Smooth muscle cell (in vitro differentiated cells): Measurements from ENCODE around the gene GPR17. TPM values are rescaled to one million over a fixed set of nuclear protein-coding genes. Genes with fewer than 3 reads are reported as not detected.

Experiments
- DNase-seq: peaks from one replicate; lab custom pipeline; 2025; ENCODE audit not compliant: unreplicated experiment; lab: John Stamatoyannopoulos, UW
- H2AFZ ChIP-seq: fragments of 200-600 bp; sonication (generic); 2 replicates; pipeline ENCODE4 v1.6.0; 2016; ENCODE audit warnings: antibody characterized with exemption, low read depth, mild to moderate bottlenecking
- H3F3A ChIP-seq: fragments of 200-600 bp; sonication (generic); 2 replicates; pipeline ENCODE4 v1.6.0; 2017; ENCODE audit warnings: antibody characterized with exemption, low read depth
- H3K27ac ChIP-seq: fragments of 200-600 bp; sonication (generic); 2 replicates; pipeline ENCODE4 v1.5.1; 2016; ENCODE audit warnings: low read depth, mild to moderate bottlenecking
- H3K27me3 ChIP-seq: fragments of 200-600 bp; sonication (generic); 2 replicates; pipeline ENCODE4 v1.6.1; 2016; ENCODE audit warnings: low read depth, mild to moderate bottlenecking
- H3K36me3 ChIP-seq: fragments of 200-600 bp; sonication (generic); 2 replicates; pipeline ENCODE4 v1.5.1; 2016; ENCODE audit warnings: low read depth
- H3K4me1 ChIP-seq: fragments of 200-600 bp; sonication (generic); 2 replicates; pipeline ENCODE4 v1.5.1; 2016; ENCODE audit warnings: low read depth
- H3K4me2 ChIP-seq: fragments of 200-600 bp; sonication (generic); 2 replicates; pipeline ENCODE4 v1.6.0; 2016; ENCODE audit warnings: mild to moderate bottlenecking
- H3K4me3 ChIP-seq: fragments of 200-600 bp; sonication (generic); 2 replicates; pipeline ENCODE4 v1.5.1; 2016; ENCODE audit warnings: mild to moderate bottlenecking
- H3K79me2 ChIP-seq: fragments of 200-600 bp; sonication (generic); 2 replicates; pipeline ENCODE4 v1.6.0; 2016; ENCODE audit warnings: low read depth, mild to moderate bottlenecking
- H3K9ac ChIP-seq: fragments of 200-600 bp; sonication (generic); 2 replicates; pipeline ENCODE4 v1.6.0; 2016; ENCODE audit warnings: low read depth
- H3K9me3 ChIP-seq: fragments of 200-600 bp; sonication (generic); replicated peaks from 2 replicates; pipeline ENCODE4 v1.5.1; 2016; ENCODE audit warnings: low read depth
- H4K20me1 ChIP-seq: fragments of 200-600 bp; sonication (generic); 2 replicates; pipeline ENCODE4 v1.6.0; 2016; ENCODE audit warnings: low read depth
- CTCF ChIP-seq: fragments of 200-600 bp; sonication (generic); IDR thresholded peaks from 2 replicates; pipeline ENCODE4 v1.5.1; 2017; ENCODE audit warnings: borderline replicate concordance, mild to moderate bottlenecking, antibody characterized with exemption; ENCODE audit not compliant: insufficient read depth, poor library complexity, severe bottlenecking
- WGBS: methylation state at CpG from one replicate; pipeline ENCODE4 v1.1.7; 2016; ENCODE audit warnings: low lambda C conversion rate; 5-methylcytosine and 5-hydroxymethylcytosine counted together
- polyA plus RNA-seq: library from polyadenylated mRNA; unstranded; fragments of >200 nt; fragmentation: Nextera tagmentation; extraction: Ambion mirVana; gene quantifications from 2 replicates; pipeline ENCODE4 v1.2.1, GENCODE V29; 2016
- total RNA-seq: library from RNA; depleted of rRNA; stranded (reverse); fragments of >200 nt; gene quantifications from 2 replicates; pipeline ENCODE4 v1.2.3, GENCODE V29; 2014

GPR17 gene
- total and polyA plus RNA-seq, 2 experiments from 2014 or later, result not detected

- Histone ChIP-seq H3K79me2 (peaks cover 33% of the 10 kb centered on the region), H3K36me3 (no peaks in the 10 kb centered on the region), H3K4me3 (no peak overlapping the region), H3K9ac (no peak overlapping the region), H3K27me3 (peaks cover 16% of the 10 kb centered on the region), H3K27ac (no peak overlapping the region), H3K4me1 (peaks cover 2% of the 10 kb centered on the region), H2AFZ (no peak overlapping the region), H3F3A (no peaks in the 10 kb centered on the region), H3K4me2 (no peak overlapping the region), H3K9me3 (no peaks in the 10 kb centered on the region), H4K20me1 (peaks cover 71% of the 10 kb centered on the region)
- TF ChIP-seq CTCF, result no peak
- WGBS, result 97% methylated on average over 8 of the region's 8 CpGs
- DNase-seq, result no peak
These were observed 19.4 kb downstream of the GPR17 start for GRCh38 chr2:127665267-127665893.

GRCh38 chr2:127669056-127669455 lies 23.1 kb downstream of the GPR17 start:
- no peak for TF ChIP-seq CTCF
- Histone ChIP-seq H3K4me3 (no peak overlapping the region), H3K9me3 (no peaks in the 10 kb centered on the region), H4K20me1 (peaks cover 41% of the 10 kb centered on the region), H3K36me3 (no peaks in the 10 kb centered on the region), H3K9ac (no peak overlapping the region), H3K27me3 (peaks cover 16% of the 10 kb centered on the region), H2AFZ (no peak overlapping the region), H3K27ac (no peak overlapping the region), H3K79me2 (peaks cover 33% of the 10 kb centered on the region), H3K4me1 (no peaks in the 10 kb centered on the region), H3F3A (peaks cover under 1% of the 10 kb centered on the region), H3K4me2 (no peak overlapping the region)
- no peak for DNase-seq
- 94% methylated on average over 7 of the region's 7 CpGs for WGBS

- Histone ChIP-seq H3F3A (peaks cover 4% of the 10 kb centered on the region), H3K4me1 (no peaks in the 10 kb centered on the region), H3K27me3 (peaks cover 6% of the 10 kb centered on the region), H3K79me2 (peaks cover 28% of the 10 kb centered on the region), H3K9me3 (no peaks in the 10 kb centered on the region), H3K4me3 (no peak overlapping the region), H3K27ac (no peak overlapping the region), H3K36me3 (no peaks in the 10 kb centered on the region), H2AFZ (no peak overlapping the region), H4K20me1 (peaks cover 33% of the 10 kb centered on the region), H3K9ac (no peak overlapping the region), H3K4me2 (no peak overlapping the region)
- no peak for DNase-seq
- no peak for TF ChIP-seq CTCF
- 95% methylated on average over 10 of the region's 10 CpGs for WGBS
These were observed 24.4 kb downstream of the GPR17 start for GRCh38 chr2:127670055-127670956.
